CD14-positive monocyte (primary cell): ENCODE results near the gene POLR3K. TPM values are rescaled to one million over a fixed set of nuclear protein-coding genes. Genes with fewer than 3 reads are reported as not detected.

Experiments used
- DNase-seq, 3 donors: peaks; one replicate each; pipeline ENCODE4 v3.0.0-alpha.2; 2011 to 2022
- H2AFZ ChIP-seq: 2 replicates; pipeline ENCODE4 v1.6.0; 2012; ENCODE audit warnings: mild to moderate bottlenecking, low read depth, low read length, inconsistent platforms; ENCODE audit not compliant: insufficient read depth, poor library complexity, severe bottlenecking
- H3K27ac ChIP-seq, 2 donors: 1 replicate in 1 of 2; 2 replicates in 1 of 2; pipeline ENCODE4 v1.5.1; 2012 to 2013; ENCODE audit warnings: low read length in 2 of 2, control low read depth in 1 of 2, inconsistent platforms in 1 of 2, low read depth in 1 of 2, mild to moderate bottlenecking in 1 of 2
- H3K27me3 ChIP-seq, 2 donors: one replicate each; pipeline versions ENCODE4 v1.6.0 to v1.6.1; 2011 to 2013; ENCODE audit warnings: low read length in 2 of 2; ENCODE audit not compliant: control insufficient read depth in 2 of 2, insufficient read depth in 2 of 2
- H3K36me3 ChIP-seq, 2 donors: replicated peaks in 1 of 2; 1 replicate in 1 of 2; 2 replicates in 1 of 2; pipeline versions ENCODE4 v1.5.1 to v1.6.1; 2012 to 2013; ENCODE audit warnings: low read length in 2 of 2, control low read depth in 1 of 2, inconsistent platforms in 1 of 2, mild to moderate bottlenecking in 1 of 2; ENCODE audit not compliant: insufficient read depth in 2 of 2, control insufficient read depth in 1 of 2
- H3K4me1 ChIP-seq, 2 donors: 1 replicate in 1 of 2; 2 replicates in 1 of 2; pipeline versions ENCODE4 v1.5.1 to v1.6.1; 2012 to 2013; ENCODE audit warnings: low read length in 2 of 2, control low read depth in 1 of 2, inconsistent platforms in 1 of 2, mild to moderate bottlenecking in 1 of 2, moderate library complexity in 1 of 2; ENCODE audit not compliant: insufficient read depth in 2 of 2, control insufficient read depth in 1 of 2
- H3K4me2 ChIP-seq: replicated peaks from 2 replicates; pipeline ENCODE3; 2012; ENCODE audit warnings: low read length, moderate library complexity, mild to moderate bottlenecking; ENCODE audit not compliant: poor library complexity, severe bottlenecking; ENCODE audit errors: extremely low read depth
- H3K4me3 ChIP-seq, 3 experiments: fragments of 200-600 bp in 1 of 3; sonication (generic) in 1 of 3; replicated peaks in 1 of 3; 1 replicate in 2 of 3; 2 replicates in 1 of 3; pipeline ENCODE4 v1.5.1; 2011 to 2013; ENCODE audit warnings: low read length in 3 of 3, mild to moderate bottlenecking in 3 of 3, control low read depth in 2 of 3, low read depth in 2 of 3, inconsistent platforms in 1 of 3, moderate library complexity in 1 of 3
- H3K79me2 ChIP-seq: 2 replicates; pipeline ENCODE4 v1.6.0; 2012; ENCODE audit warnings: mild to moderate bottlenecking, control low read depth, inconsistent platforms, low read length, moderate library complexity; ENCODE audit not compliant: insufficient read depth
- H3K9ac ChIP-seq: 2 replicates; pipeline ENCODE4 v1.6.0; 2017; ENCODE audit warnings: low read length, mild to moderate bottlenecking; ENCODE audit not compliant: insufficient read depth, poor library complexity, severe bottlenecking
- H3K9me3 ChIP-seq, 2 donors: replicated peaks in 1 of 2; 1 replicate in 1 of 2; 2 replicates in 1 of 2; pipeline versions ENCODE4 v1.5.1 to v1.6.1; 2012 to 2013; ENCODE audit warnings: low read length in 2 of 2, control low read depth in 1 of 2; ENCODE audit not compliant: control insufficient read depth in 1 of 2, insufficient read depth in 1 of 2
- H4K20me1 ChIP-seq: 2 replicates; pipeline ENCODE4 v1.6.0; 2012; ENCODE audit warnings: mild to moderate bottlenecking, low read length, control low read depth, moderate library complexity; ENCODE audit not compliant: insufficient read depth
- H3K27ac Mint-ChIP-seq, 7 donors: one replicate each; pipeline ENCODE4 v1.8.0; 2020; ENCODE audit warnings: mild to moderate bottlenecking in 7 of 7, mixed read lengths in 7 of 7, moderate library complexity in 6 of 7, inconsistent platforms in 2 of 7
- H3K27me3 Mint-ChIP-seq, 3 donors: one replicate each; pipeline ENCODE4 v1.8.0; 2021 to 2022; ENCODE audit warnings: low read depth in 3 of 3, mild to moderate bottlenecking in 3 of 3, mixed read lengths in 3 of 3, moderate library complexity in 3 of 3, inconsistent platforms in 1 of 3
- H3K36me3 Mint-ChIP-seq, 2 donors: one replicate each; pipeline ENCODE4 v1.8.0; 2020; ENCODE audit warnings: mixed read lengths in 2 of 2, inconsistent platforms in 1 of 2, mild to moderate bottlenecking in 1 of 2
- H3K4me1 Mint-ChIP-seq: one replicate; pipeline ENCODE4 v1.8.0; 2020; ENCODE audit warnings: mild to moderate bottlenecking, mixed read lengths
- H3K4me3 Mint-ChIP-seq, 2 donors: one replicate each; pipeline ENCODE4 v1.8.0; 2020; ENCODE audit warnings: mild to moderate bottlenecking in 2 of 2, mixed read lengths in 2 of 2, moderate library complexity in 1 of 2
- H3K9me3 Mint-ChIP-seq, 7 donors: one replicate each; pipeline ENCODE4 v1.8.0; 2020 to 2022; ENCODE audit warnings: mixed read lengths in 7 of 7, mild to moderate bottlenecking in 6 of 7, moderate library complexity in 6 of 7, inconsistent platforms in 2 of 7
- CTCF ChIP-seq: fragments of 200-600 bp; IDR thresholded peaks from one replicate; pipeline ENCODE4 v1.8.0; 2022; ENCODE audit warnings: antibody characterized with exemption, mild to moderate bottlenecking
- WGBS: methylation state at CpG from one replicate; pipeline ENCODE4 v1.1.5; 2013; ENCODE audit warnings: missing lambda C conversion rate; ENCODE audit not compliant: insufficient coverage; 5-methylcytosine and 5-hydroxymethylcytosine counted together
- intact Hi-C, 2 donors: fragments of 100-400 bp; cut with micrococcal nuclease; formaldehyde crosslinking; loops; one replicate each; pipeline versions ENCODE4 v1.15.0 to v1.15.1; 2023
- polyA plus RNA-seq, 3 donors: library from polyadenylated mRNA; depleted of rRNA in 1 of 3; unstranded in 2 of 3; stranded (reverse) in 1 of 3; fragments of 300-500 nt in 2 of 3; fragments of >200 nt in 1 of 3; fragmentation: Illumina TruSeq in 2 of 3; gene quantifications; 1 replicate in 2 of 3; 2 replicates in 1 of 3; pipeline ENCODE4 v1.2.3, GENCODE V29; 2012 to 2021

POLR3K gene
- polyA plus RNA-seq, 3 donors = 9.9 to 20.8 (median 18.7) TPM

GRCh38 chr16:62968-63391 lies 9.6 kb upstream of the POLR3K start:
- no peak overlapping the region for H3K4me3 Mint-ChIP-seq
- H3K27ac Mint-ChIP-seq = no peak overlapping the region
- no peak for DNase-seq
- H2AFZ ChIP-seq = no peak overlapping the region
- H3K4me3 ChIP-seq = no peak overlapping the region
- H3K36me3 Mint-ChIP-seq = peaks cover 5 to 8% of the 10 kb centered on the region in 2 donors
- no peaks in the 10 kb centered on the region for H3K9me3 ChIP-seq
- no peaks in the 10 kb centered on the region for H3K36me3 ChIP-seq
- H3K9me3 Mint-ChIP-seq = no peaks in the 10 kb centered on the region
- peaks cover 2 to 18% (median 6%) of the 10 kb centered on the region in 3 donors for H3K27me3 Mint-ChIP-seq
- no peak overlapping the region for H3K27ac ChIP-seq
- H3K79me2 ChIP-seq = no peaks in the 10 kb centered on the region
- H4K20me1 ChIP-seq = no peaks in the 10 kb centered on the region
- intact Hi-C loops = no loop called here
- no peak for TF ChIP-seq CTCF
- H3K9ac ChIP-seq = no peak overlapping the region
- no peak overlapping the region for H3K4me2 ChIP-seq
- 92% methylated on average over 19 of the region's 21 CpGs for WGBS
- H3K27me3 ChIP-seq = peaks cover 0 to 4% of the 10 kb centered on the region in 2 donors
- no peaks in the 10 kb centered on the region for H3K4me1 ChIP-seq
- H3K4me1 Mint-ChIP-seq = peaks cover 7% of the 10 kb centered on the region

GRCh38 chr16:62283-62967 lies 9.0 kb upstream of the POLR3K start:
- H3K27me3 Mint-ChIP-seq = peaks cover 2 to 13% (median 6%) of the 10 kb centered on the region in 3 donors
- peaks cover 13% of the 10 kb centered on the region for H3K4me1 Mint-ChIP-seq
- Histone ChIP-seq H3K36me3 (peaks cover 0 to under 1% of the 10 kb centered on the region in 2 donors), H3K27me3 (peaks cover 0 to 4% of the 10 kb centered on the region in 2 donors), H3K9me3 (no peaks in the 10 kb centered on the region), H2AFZ (no peak overlapping the region), H3K27ac (no peak overlapping the region), H4K20me1 (no peaks in the 10 kb centered on the region), H3K4me2 (no peak overlapping the region), H3K9ac (no peak overlapping the region), H3K4me1 (no peaks in the 10 kb centered on the region), H3K79me2 (no peaks in the 10 kb centered on the region), H3K4me3 (no peak overlapping the region)
- H3K4me3 Mint-ChIP-seq = no peak overlapping the region
- intact Hi-C loops = no loop called here
- H3K27ac Mint-ChIP-seq = peak overlapping the region in 1 of 7 donors; percentile 75
- no peak for DNase-seq
- 94% methylated on average over 30 of the region's 34 CpGs for WGBS
- no peak for TF ChIP-seq CTCF
- no peaks in the 10 kb centered on the region for H3K9me3 Mint-ChIP-seq
- H3K36me3 Mint-ChIP-seq = peaks cover 9 to 10% of the 10 kb centered on the region in 2 donors
